Stimulated activated CD8-positive, alpha-beta memory T cell treated with anti-CD3 and anti-CD28 coated beads, Interleukin-7, amount 100 ng/mL, for 1 hour (primary cell): Measurements from ENCODE around the gene IL34.
"Not testable (repeated sequence)": the region's sequence is repeated elsewhere in the genome, so short reads cannot be mapped to it uniquely, and the experiment has no call there.

ENCODE experiments used
- DNase-seq, 2 donors: peaks; one replicate each; pipeline ENCODE4 v3.0.0-alpha.2; 2020; ENCODE audit warnings: low read depth in 2 of 2

Gene IL34

DNA sequence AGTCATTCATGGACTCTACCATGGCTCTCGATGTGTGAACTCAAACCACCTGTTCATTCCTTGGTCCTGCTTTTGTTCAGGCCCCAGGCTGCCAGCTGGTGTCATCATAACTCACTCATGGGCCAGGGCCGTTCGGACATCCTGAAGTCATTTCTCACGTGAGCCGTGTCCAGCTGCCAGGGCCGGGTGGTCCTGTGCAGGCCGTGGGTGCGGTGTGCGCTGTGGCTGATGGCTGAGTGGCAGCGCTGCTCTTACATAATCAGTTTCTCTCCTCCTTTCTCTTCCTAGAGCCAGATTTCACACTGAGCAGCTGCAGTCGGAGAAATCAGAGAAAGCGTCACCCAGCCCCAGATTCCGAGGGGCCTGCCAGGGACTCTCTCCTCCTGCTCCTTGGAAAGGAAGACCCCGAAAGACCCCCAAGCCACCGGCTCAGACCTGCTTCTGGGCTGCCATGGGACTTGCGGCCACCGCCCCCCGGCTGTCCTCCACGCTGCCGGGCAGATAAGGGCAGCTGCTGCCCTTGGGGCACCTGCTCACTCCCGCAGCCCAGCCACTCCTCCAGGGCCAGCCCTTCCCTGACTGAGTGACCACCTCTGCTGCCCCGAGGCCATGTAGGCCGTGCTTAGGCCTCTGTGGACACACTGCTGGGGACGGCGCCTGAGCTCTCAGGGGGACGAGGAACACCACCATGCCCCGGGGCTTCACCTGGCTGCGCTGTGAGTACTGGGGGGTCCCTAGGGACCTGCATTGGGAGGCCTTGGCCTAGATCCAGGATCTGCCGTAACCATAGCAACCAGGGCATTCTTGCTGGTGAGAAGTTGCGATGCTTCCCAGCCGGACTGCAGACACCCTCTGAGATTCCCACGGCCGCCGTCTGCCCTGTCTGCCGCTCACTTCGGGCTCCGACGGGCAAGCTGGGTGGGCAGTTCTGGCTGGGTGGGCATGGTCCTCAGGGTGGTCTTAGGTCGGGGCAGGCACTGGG lies at the start of gene IL34:
Gene IL34, plus strand, starts transcription at position 300 of the 982 bp plus-strand sequence. Its CDS starts 389 bp downstream, at position 689.
- no peak for DNase-seq

DNA sequence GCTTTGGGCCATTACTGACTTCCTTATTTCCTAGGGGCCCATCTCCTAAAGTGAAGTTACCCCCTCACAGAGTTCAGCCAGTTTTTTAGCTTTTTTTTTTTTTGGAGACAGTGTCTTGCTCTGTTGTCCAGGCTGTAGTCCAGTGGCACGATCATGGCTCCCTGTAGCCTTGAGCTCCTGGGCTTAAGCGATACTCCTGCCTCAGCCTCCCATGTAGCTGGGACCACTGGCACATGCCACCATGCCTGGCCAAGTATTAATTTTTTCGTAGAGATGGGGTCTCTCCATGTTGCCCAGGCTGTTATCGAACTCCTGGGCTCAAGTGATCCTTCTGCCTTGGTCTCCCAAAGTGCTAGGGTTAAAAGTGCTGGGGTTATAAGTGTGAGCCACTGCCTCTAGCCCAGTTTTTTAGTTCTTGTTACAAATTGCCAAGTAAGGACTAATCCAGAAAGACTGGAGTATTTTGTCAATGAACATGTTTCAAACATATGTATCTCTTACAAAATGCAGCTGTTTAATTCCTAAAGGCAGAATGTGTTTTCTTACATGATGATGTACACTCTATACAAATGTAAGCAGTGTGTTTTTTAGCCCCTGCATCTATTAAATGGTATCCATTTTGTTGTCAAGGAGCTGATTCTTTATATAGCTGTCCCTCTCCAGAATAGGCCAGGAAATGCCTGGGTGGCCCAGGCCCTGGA lies 49.1 kb upstream of the IL34 start:
- no peak for DNase-seq

DNA sequence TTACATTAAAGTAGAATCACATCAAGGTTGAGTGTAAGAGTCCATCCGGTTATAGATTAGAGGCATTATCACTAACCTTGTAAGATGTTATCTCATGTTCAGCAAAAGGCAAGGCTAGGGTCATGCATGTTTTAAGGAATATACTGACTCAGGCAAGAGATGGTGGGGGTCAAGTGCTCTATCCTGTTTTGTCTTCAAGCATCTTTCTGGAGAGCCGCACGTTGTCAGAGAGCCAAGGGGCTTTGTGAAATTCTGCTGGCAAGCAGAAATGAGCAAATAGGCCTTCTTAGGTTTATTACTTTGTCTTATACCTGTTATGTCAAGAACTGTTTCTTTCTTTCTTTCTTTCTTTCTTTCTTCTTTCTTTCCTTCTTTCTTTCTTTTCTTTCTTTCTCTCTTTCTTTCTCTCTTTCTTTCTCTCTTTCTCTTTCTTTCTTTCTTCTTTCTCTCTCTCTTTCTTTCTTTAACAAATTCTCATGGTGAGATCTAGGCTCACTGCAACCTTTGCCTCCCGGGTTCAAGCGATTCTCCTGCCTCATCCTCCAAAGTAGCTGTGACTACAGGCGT lies 47.3 kb upstream of the IL34 start:
- no peak for DNase-seq

DNA sequence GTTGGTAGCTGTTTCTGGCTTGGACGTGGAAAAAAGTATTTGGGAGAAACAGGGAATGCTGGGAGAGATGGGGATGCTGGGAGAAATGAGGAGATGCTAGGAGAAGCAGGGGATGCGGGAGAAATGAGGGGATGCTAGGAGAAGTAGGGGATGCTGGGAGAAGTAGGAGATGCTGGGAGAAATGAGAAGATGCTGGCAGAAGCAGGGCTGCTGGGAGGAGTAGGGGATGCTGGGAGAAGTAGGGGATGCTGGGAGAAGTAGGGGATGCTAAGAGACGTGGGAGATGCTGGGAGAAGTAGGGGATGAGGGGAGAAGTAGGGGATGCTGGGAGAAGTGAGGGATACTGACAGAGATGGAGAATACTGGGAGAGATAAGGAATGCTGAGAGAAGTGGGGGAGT lies 45.6 kb upstream of the IL34 start:
- DNase-seq: no peak

DNA sequence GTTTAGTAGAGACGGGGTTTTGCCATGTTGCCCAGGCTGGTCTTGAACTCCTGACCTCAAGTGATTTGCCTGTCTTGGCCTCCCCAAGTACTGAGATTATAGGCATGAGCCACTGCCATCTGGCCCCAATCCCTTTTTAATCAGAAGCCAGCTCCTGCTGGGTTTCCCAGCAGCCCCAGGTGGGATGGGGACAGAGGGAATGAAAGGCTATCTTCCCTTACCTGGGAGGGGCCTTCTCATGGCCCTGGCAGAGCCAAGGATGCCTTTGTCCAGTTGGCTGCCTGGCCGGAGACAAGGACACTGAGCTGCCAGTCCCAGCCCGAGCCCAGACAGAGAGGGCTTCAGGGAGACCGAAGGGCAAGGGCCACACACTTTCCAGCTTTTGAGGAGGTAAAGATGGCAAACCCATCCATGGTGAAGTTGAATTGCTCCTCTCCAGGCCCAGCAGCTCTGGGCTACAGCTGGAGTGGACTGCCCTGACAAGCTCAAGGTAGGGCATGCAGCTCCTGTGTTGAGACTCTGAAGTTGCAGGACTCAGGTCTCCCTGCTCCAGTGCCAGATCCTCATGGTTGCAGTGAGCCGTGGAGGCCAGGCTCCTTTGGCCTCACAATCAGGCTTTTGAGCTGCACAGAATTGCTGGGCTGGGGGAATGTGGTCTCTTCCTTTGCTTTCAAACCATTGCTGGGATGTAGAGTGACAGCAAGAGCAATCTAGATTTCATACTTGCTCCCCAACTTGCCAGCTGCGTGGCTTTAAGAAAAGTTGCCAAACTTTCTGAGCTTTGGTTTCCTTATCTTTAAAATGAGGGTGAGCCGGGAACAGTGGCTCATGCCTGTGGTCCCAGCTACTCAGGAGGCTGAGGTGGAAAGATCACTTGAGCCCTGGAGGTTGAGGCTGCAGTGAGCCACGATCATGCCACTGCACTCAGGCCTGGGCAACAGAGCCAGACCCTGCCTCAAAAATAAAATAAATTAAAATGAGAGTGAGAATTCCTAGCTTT lies 44.5 kb upstream of the IL34 start:
- DNase-seq: no peak

DNA sequence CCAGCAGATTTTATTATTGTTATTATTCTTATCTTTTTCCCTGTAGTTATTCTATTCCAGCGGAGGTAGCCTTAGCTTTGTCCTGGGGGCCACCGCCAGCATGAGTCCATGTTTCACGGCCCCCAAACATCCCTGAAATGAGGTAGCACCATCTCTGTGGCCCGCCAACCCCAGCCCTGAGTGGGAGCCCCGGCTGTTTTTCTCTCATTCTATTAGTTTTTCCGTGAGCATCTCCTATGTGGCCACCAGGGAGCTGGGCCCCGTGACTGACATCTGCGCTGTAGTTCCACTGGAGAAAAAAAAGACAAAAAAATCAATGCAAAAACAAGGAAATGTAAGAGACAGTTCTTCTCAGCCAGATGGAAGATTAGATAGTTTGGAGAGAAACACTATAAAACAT lies 43.5 kb upstream of the IL34 start:
- no peak for DNase-seq

DNA sequence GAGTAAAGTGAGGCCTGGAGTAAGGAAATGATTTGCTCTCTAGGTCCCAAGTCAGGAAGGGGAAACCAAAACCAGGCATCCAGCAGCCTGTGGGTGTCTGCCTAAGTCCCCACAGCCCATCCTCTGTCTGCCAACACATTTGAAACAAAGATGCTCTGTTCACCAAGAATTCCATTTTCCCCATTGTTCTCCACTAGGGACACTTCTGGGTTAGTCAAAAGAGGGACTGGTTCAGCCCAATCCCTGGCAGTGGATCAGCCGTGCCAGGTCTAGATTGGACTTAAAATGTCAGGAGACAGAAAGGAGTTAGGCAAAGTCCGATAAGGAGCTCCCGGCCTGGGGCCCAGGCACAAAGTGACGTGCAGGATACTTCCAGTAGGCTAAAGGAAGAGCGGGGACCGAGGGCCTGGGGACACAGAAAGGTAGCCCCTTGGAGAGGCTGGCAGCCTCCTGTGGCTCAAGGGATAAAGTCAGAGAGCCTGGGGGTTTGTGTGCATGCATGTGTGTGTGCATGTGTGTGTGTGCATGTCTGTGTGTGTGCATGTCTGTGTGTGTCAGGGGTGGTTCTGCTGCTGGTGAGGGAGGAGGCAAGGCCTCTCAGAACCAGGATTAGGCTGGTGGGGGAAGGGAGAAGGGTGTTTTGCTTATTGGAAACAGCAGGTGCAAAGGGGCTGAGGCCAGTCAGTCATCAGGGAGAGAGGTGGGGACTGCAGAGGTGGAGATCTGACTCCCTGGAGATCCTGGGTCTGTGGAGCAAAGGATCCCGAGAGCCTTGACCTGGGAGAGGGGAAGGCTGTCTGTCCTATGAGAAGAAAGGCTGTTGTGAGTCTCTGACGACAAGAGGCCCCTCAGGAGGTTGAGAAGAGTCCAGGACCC lies 41.7 kb upstream of the IL34 start:
- no peak for DNase-seq

DNA sequence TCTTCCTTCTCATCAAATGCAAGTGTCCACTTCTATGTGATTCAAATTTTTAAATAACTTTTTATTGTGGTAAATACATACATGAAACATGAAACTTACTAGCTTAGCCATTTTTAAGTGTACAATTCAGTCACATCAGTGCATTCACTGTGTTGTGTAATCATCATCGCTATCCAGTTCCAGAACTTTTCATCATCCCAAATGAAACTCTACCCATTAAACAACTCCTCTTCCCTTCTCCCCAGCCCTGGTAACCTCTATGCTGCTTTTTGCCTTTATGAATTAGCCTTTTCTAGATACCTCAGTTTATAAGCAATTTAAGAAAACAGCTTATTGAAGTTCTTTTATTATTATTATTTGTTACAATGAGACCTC lies 41.1 kb upstream of the IL34 start:
- DNase-seq: no peak

DNA sequence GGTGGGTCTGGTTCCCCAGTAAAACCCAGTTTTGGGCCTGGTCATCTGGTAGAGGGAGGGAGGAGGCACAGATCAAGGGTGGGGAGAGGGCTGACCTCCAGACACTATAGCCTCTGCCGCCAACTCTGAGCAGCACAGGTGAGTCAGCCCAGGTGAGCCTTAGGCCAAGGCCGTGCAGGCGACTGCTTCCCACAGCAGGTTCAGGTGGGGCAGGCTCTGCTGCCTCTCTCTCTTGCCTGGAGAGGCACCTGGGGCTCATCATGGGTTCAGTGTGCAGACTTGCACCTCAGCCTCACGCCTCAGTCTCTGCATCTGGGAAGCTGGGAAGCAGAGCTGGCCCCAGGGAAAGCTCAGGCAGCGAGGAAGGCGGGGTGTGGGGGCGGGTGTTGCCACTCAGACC lies 37.8 kb upstream of the IL34 start:
- DNase-seq: no peak

DNA sequence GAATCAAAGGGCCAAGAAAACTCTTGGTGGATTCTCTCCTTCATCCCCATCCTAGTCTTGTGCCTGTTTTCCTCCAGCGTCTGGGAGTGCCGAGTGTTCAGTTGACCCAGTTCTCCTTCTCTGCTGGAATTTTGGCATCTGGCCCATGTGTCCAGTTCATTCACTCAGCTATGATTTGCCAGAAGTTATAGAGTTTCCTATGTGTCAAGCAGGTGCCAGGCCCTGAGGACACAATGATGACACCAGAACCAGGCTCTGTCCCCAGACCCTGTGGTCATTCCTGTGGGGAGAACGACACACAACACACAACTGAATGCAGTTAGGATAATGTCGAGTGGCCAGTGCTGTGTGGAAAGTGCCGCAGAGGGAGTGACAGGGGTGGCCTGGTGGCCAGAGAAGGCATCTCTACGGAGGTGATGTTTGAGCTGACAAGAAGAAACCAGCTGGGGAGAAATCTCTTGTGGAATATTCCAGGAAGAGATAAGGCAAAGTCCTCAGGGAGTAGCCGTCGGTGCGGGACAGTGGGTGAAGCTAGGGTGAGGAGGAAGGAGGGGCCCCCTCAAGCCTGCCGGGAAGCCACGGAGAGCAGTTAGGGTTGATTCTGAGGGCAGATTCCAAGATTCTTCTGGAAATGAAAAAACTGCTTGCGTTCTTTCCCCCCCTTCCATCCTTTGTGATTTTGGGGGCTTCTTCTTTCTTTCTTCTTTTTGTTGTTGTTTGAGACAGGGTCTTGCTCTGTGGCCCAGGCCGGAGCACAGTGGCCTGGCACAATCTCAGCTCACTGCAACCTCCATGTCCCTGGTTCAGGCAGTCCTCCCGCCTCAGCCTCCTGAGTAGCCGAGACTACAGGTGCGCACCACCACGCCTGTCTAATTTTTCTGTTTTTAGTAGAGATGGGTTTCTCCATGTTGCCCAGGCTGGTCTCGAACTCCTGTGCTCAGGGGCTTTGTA lies 35.8 kb upstream of the IL34 start:
- no peak for DNase-seq

DNA sequence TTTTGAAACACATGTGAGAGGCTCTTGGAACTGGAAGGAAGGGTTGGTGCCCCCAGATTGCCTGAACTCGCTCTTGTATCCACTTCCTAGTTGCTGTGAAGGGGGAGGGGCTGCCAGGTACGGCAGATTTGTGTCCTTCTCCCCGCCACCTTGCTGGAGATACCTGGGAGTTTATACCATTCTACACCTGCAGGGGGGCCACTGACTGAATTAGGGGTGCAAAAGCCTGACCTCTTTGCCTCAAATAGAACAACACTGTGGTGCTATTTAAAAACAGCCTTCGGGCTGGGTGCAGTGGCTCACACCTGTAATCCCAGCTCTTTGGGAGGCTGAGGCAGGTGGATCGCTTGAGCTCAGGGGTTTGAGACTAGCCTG lies 35.1 kb upstream of the IL34 start:
- DNase-seq: no peak

DNA sequence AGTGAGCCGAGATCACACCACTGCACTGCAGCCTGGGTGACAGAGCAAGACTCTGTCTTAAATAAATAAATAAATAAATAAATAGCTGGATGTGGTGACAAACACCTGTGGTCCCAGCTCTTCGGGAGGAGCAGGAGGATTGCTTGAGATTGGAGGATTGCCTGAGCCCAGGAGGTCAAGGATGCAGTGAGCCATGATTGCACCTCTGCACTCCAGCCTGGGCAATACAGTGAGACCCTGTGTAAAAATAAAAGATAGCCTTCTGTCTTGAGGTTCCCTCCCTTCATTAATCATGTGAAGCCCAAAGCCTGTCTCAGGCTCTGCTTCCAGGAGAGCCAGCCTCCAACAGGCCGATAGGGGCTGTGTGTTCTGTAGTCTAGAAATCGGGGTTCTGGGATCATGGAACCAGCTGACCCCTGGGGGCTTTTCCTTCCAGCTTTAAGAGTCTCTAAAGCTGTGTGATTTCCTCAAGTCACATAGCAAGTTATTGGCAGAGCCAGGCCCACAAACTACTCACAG lies 34.5 kb upstream of the IL34 start:
- DNase-seq: no peak

DNA sequence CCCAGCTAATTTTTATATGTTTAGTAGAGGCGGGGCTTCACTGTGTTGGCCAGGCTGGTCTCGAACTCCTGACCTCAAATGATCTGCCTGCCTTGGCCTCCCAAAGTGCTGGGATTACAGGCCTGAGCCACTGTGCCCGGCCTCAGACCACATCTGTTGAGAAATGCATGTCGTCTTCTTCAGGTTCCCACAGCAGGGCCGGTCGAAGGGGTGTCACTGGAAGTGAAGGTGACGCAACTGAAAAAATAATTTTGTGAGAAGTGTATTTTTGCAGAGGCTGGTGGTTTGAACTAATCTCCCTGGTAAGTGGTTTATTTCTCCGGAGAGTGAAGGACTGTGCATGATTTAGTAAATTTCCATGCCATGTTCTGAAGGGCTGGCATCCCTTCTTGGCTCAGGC lies 33.4 kb upstream of the IL34 start:
- DNase-seq: no peak

DNA sequence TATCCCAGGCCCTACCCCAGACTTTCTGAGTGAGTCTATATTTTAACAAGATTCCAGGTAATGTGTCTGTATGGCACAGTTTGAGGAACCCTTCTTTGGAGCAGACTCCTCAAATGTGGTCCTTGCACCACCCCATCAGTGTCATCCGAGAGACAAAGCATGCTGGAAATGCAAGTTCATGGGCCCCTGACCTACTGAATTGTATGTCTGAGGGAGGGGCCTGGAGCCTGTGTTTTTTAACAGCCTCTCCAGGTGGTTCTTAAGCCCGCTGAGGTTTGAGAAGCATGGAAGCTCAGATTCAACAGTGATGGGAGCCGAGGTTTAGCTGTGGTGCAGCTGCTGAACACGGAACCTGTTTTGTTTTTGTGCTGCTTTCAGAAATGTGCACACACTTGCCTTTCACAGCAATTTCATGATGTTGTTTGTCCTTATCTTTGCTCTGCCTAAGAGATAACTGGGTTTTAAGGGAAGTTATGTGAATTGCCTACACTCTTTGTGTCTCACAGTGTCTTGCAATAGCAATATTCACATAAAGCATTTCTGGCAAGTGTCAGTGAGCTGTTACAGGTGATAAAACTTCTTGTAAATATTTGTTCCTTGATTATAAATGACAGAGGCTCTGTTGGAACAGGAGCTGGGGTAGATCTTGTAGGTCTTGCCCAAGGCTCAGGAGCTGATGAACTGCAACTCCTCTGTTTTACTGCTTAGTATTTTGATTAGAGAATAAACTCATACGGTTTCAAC lies 32.0 kb upstream of the IL34 start:
- DNase-seq: no peak

DNA sequence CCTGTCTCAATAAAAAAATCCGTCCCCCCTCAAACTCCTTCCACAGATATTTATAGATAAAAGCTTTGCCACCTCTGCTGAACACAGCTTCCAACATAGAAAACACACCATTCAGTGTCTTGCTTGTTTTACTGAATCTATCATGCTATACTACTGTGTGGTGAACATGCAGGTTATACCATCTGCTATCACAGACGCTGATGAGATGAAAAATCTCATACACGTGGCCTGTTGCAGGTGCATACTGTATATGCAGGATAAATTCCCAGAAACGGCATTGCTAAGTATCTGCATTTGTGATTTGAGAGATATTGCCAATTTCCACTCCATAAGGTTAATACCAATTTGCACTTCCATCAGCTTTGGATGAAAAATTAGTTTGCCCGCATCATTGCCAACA lies 30.4 kb upstream of the IL34 start:
- no peak for DNase-seq

DNA sequence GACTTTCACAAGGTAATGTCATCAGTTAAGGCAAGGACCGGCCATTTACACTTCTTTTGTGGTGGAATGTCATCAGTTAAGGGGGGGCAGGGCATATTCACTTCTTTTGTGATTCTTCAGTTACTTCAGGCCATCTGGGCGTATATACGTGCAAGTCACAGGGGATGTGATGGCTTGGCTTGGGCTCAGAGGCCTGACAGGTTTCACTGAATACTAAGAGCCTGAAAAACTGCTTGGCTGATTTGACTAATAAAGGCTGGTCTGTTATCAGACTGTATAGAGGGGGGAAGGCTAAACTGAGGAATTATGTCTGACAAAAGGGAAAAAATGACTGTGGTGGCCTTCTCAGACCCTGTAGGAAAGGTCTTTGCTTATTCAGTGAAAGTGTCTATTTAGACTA lies 24.5 kb upstream of the IL34 start:
- not testable (repeated sequence) for DNase-seq

DNA sequence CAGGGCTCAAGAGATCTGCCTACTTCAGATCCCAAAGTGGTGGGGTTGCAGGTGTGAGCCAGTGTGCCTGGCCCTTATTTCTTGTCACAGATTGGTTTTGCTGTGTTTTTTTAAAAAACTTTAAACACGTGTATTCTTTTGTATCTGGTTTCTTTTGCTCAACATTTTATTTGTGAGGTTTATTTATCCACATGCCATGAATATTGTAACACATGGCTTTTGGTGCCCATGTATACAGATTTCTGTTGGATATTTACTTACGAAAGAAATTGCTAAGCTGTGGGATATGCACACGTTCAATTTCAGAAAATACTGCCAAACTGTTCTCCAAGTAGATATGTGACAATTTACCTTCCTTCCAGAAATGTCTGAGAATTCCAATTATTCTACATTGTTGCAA lies 18.7 kb upstream of the IL34 start:
- DNase-seq: no peak

DNA sequence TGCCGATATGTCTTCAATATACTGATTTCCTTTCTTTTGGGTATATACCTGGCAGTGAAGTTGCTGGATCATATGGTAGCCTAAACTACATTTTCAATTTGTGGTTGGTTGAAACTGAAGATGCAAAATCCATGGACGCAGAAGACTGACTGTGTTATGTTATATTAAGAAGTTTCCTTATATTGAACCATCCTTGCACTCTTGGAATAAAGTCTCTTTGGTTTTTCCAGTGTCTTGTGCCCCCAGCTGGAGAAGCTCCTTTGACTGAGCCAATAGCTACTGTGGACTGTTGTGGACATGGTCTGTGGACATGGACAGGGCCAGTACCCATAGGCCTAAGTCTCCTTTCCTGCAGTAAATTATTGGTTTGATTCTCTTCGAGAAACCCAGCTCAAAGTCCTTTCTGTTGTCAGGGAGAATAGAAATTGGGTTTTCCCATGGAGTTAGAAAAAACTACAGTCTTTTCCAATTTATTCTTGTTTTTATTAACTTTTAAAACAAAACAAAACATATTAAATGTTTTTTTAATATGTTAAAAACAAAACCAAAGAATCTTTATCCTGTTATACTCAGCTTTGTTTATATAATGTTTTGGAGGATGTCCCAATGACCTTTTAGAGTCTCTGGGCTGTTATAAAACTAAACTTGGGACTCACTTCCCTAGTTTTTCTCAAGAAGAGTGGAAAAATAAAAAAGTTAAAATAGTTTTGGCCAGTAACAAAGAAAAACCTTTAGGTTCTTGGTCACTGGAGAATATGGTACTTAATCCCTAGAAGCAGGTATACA lies 15.2 kb upstream of the IL34 start:
- no peak for DNase-seq
